HepG2 (cell line): Measurements from ENCODE around the gene ZNF500.

Experiments
- KLF9 ChIP-seq: IDR thresholded peaks from 2 replicates; pipeline ENCODE4 v1.6.1; 2016; ENCODE audit warnings: low read depth
- POLR2AphosphoS5 ChIP-seq: IDR thresholded peaks from 2 replicates; pipeline ENCODE4 v1.6.1; 2012; ENCODE audit warnings: low read depth, low read length
- RFXAP ChIP-seq: sonication (generic); formaldehyde crosslinking; IDR thresholded peaks from 2 replicates; pipeline ENCODE4 v1.4.0; 2020; ENCODE audit warnings: missing genetic modification reagents, borderline replicate concordance
- ZBTB7A ChIP-seq: sonication (generic); formaldehyde crosslinking; IDR thresholded peaks from 2 replicates; pipeline ENCODE4 v1.8.0; 2022; ENCODE audit warnings: mild to moderate bottlenecking, missing genetic modification reagents
- ZNF20 ChIP-seq: sonication (generic); formaldehyde crosslinking; IDR thresholded peaks from 2 replicates; pipeline ENCODE4 v1.4.0; 2020; ENCODE audit warnings: mild to moderate bottlenecking, moderate library complexity, missing genetic modification reagents
- ZNF317 ChIP-seq: sonication (generic); formaldehyde crosslinking; IDR thresholded peaks from 2 replicates; pipeline ENCODE4 v1.5.0; 2020; ENCODE audit warnings: mild to moderate bottlenecking, missing genetic modification reagents
- ZNF552 ChIP-seq: sonication (generic); formaldehyde crosslinking; IDR thresholded peaks from 2 replicates; pipeline ENCODE4 v1.9.0; 2022; ENCODE audit warnings: missing genetic modification reagents, mild to moderate bottlenecking, borderline replicate concordance
- ZNF558 ChIP-seq: sonication (generic); formaldehyde crosslinking; IDR thresholded peaks from 2 replicates; pipeline ENCODE4 v1.9.0; 2022; ENCODE audit warnings: mild to moderate bottlenecking, missing genetic modification reagents, borderline replicate concordance
- TF ChIP-seq, protein P1 (sequence below): sonication (generic); formaldehyde crosslinking; IDR thresholded peaks from 2 replicates; pipeline ENCODE4 v1.5.0; 2020; ENCODE audit warnings: mild to moderate bottlenecking, missing genetic modification reagents, moderate library complexity
- TF ChIP-seq, protein P2 (sequence below): sonication (generic); formaldehyde crosslinking; IDR thresholded peaks from 2 replicates; pipeline ENCODE4; 2020; ENCODE audit warnings: missing genetic modification reagents, mild to moderate bottlenecking, borderline replicate concordance
- TF ChIP-seq, protein P3 (sequence below): sonication (generic); formaldehyde crosslinking; IDR thresholded peaks from 2 replicates; pipeline ENCODE4 v1.5.1; 2020; ENCODE audit warnings: mild to moderate bottlenecking, missing genetic modification reagents, borderline replicate concordance
- TF ChIP-seq, protein P4 (sequence below), 2 experiments: IDR thresholded peaks; 2 replicates each; pipeline ENCODE4 v1.6.1; 2011 to 2012; ENCODE audit warnings: low read length in 2 of 2, borderline replicate concordance in 1 of 2, low read depth in 1 of 2, mild to moderate bottlenecking in 1 of 2, moderate library complexity in 1 of 2

DNA sequence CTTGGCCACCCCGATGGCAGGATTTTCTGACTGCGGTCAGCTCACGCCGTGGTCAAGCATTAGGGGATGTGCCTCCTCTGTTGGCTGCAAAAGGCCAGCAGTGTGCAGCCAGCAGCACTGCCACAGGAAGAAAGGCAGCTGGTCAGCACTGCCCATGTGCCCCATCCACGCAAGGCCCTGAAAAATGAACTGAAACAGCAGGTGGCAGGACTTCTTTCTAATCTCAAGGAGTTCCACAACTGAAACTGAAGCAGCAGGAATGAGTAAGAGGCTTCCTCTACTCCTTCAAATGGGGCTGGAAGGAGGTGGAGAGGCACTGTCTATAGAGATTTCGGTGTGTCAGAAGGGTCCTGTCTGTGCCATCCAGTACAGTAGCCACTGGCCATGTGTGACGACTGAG is 3.2 kb downstream of the ZNF500 start:
- TF ChIP-seq, protein P1, sequence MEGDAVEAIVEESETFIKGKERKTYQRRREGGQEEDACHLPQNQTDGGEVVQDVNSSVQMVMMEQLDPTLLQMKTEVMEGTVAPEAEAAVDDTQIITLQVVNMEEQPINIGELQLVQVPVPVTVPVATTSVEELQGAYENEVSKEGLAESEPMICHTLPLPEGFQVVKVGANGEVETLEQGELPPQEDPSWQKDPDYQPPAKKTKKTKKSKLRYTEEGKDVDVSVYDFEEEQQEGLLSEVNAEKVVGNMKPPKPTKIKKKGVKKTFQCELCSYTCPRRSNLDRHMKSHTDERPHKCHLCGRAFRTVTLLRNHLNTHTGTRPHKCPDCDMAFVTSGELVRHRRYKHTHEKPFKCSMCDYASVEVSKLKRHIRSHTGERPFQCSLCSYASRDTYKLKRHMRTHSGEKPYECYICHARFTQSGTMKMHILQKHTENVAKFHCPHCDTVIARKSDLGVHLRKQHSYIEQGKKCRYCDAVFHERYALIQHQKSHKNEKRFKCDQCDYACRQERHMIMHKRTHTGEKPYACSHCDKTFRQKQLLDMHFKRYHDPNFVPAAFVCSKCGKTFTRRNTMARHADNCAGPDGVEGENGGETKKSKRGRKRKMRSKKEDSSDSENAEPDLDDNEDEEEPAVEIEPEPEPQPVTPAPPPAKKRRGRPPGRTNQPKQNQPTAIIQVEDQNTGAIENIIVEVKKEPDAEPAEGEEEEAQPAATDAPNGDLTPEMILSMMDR (CRISPR knock-in tag) = no peak
- no peak for TF ChIP-seq KLF9 (CRISPR knock-in tag)
- TF ChIP-seq, protein P2, sequence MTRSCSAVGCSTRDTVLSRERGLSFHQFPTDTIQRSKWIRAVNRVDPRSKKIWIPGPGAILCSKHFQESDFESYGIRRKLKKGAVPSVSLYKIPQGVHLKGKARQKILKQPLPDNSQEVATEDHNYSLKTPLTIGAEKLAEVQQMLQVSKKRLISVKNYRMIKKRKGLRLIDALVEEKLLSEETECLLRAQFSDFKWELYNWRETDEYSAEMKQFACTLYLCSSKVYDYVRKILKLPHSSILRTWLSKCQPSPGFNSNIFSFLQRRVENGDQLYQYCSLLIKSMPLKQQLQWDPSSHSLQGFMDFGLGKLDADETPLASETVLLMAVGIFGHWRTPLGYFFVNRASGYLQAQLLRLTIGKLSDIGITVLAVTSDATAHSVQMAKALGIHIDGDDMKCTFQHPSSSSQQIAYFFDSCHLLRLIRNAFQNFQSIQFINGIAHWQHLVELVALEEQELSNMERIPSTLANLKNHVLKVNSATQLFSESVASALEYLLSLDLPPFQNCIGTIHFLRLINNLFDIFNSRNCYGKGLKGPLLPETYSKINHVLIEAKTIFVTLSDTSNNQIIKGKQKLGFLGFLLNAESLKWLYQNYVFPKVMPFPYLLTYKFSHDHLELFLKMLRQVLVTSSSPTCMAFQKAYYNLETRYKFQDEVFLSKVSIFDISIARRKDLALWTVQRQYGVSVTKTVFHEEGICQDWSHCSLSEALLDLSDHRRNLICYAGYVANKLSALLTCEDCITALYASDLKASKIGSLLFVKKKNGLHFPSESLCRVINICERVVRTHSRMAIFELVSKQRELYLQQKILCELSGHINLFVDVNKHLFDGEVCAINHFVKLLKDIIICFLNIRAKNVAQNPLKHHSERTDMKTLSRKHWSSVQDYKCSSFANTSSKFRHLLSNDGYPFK (CRISPR knock-in tag) = no peak
- no peak for TF ChIP-seq ZNF552 (CRISPR knock-in tag)
- TF ChIP-seq ZNF558 (CRISPR knock-in tag) = no peak
- no peak for TF ChIP-seq ZBTB7A (CRISPR knock-in tag)
- TF ChIP-seq ZNF20 (CRISPR knock-in tag) = no peak
- TF ChIP-seq POLR2AphosphoS5 = no peak
- TF ChIP-seq, protein P3, sequence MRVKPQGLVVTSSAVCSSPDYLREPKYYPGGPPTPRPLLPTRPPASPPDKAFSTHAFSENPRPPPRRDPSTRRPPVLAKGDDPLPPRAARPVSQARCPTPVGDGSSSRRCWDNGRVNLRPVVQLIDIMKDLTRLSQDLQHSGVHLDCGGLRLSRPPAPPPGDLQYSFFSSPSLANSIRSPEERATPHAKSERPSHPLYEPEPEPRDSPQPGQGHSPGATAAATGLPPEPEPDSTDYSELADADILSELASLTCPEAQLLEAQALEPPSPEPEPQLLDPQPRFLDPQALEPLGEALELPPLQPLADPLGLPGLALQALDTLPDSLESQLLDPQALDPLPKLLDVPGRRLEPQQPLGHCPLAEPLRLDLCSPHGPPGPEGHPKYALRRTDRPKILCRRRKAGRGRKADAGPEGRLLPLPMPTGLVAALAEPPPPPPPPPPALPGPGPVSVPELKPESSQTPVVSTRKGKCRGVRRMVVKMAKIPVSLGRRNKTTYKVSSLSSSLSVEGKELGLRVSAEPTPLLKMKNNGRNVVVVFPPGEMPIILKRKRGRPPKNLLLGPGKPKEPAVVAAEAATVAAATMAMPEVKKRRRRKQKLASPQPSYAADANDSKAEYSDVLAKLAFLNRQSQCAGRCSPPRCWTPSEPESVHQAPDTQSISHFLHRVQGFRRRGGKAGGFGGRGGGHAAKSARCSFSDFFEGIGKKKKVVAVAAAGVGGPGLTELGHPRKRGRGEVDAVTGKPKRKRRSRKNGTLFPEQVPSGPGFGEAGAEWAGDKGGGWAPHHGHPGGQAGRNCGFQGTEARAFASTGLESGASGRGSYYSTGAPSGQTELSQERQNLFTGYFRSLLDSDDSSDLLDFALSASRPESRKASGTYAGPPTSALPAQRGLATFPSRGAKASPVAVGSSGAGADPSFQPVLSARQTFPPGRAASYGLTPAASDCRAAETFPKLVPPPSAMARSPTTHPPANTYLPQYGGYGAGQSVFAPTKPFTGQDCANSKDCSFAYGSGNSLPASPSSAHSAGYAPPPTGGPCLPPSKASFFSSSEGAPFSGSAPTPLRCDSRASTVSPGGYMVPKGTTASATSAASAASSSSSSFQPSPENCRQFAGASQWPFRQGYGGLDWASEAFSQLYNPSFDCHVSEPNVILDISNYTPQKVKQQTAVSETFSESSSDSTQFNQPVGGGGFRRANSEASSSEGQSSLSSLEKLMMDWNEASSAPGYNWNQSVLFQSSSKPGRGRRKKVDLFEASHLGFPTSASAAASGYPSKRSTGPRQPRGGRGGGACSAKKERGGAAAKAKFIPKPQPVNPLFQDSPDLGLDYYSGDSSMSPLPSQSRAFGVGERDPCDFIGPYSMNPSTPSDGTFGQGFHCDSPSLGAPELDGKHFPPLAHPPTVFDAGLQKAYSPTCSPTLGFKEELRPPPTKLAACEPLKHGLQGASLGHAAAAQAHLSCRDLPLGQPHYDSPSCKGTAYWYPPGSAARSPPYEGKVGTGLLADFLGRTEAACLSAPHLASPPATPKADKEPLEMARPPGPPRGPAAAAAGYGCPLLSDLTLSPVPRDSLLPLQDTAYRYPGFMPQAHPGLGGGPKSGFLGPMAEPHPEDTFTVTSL (CRISPR knock-in tag) = no peak
- TF ChIP-seq, protein P4, sequence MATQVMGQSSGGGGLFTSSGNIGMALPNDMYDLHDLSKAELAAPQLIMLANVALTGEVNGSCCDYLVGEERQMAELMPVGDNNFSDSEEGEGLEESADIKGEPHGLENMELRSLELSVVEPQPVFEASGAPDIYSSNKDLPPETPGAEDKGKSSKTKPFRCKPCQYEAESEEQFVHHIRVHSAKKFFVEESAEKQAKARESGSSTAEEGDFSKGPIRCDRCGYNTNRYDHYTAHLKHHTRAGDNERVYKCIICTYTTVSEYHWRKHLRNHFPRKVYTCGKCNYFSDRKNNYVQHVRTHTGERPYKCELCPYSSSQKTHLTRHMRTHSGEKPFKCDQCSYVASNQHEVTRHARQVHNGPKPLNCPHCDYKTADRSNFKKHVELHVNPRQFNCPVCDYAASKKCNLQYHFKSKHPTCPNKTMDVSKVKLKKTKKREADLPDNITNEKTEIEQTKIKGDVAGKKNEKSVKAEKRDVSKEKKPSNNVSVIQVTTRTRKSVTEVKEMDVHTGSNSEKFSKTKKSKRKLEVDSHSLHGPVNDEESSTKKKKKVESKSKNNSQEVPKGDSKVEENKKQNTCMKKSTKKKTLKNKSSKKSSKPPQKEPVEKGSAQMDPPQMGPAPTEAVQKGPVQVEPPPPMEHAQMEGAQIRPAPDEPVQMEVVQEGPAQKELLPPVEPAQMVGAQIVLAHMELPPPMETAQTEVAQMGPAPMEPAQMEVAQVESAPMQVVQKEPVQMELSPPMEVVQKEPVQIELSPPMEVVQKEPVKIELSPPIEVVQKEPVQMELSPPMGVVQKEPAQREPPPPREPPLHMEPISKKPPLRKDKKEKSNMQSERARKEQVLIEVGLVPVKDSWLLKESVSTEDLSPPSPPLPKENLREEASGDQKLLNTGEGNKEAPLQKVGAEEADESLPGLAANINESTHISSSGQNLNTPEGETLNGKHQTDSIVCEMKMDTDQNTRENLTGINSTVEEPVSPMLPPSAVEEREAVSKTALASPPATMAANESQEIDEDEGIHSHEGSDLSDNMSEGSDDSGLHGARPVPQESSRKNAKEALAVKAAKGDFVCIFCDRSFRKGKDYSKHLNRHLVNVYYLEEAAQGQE (IDR thresholded peaks at IDR 0.05; ENCODE audit: borderline replicate concordance in 1 of 2, low read depth in 1 of 2, low read length in 2 of 2) = no peak
- no peak for TF ChIP-seq ZNF317 (CRISPR knock-in tag)
- TF ChIP-seq RFXAP = no peak
